WERI-Rb-1 (cell line): ENCODE data around the gene RFT1.
A peak's percentile ranks its signal among the peaks of the same experiment; 100 is the strongest.

Source experiments
- DNase-seq: peaks from one replicate; pipeline ENCODE4 v3.0.0-alpha.2; 2020
- H3K27ac ChIP-seq: fragments of 250-450 bp; sonication (Bioruptor Pico); 2 replicates; pipeline ENCODE4 v1.5.1; 2020; ENCODE audit warnings: mild to moderate bottlenecking, moderate library complexity
- H3K27me3 ChIP-seq: fragments of 250-450 bp; sonication (Bioruptor Pico); 2 replicates; pipeline ENCODE4 v1.5.1; 2021; ENCODE audit warnings: mild to moderate bottlenecking, low read depth, moderate library complexity; ENCODE audit not compliant: insufficient read depth, severe bottlenecking
- H3K36me3 ChIP-seq: fragments of 250-450 bp; sonication (Bioruptor Pico); 2 replicates; pipeline ENCODE4 v1.5.1; 2020; ENCODE audit warnings: mild to moderate bottlenecking, moderate library complexity
- H3K4me3 ChIP-seq: 2 replicates; pipeline ENCODE4 v1.5.1; 2011; ENCODE audit warnings: low read depth, mild to moderate bottlenecking, control low read depth, low read length
- H3K9me3 ChIP-seq: fragments of 250-450 bp; sonication (Bioruptor Pico); 2 replicates; pipeline ENCODE4 v1.5.1; 2021; ENCODE audit warnings: mild to moderate bottlenecking, moderate library complexity; ENCODE audit not compliant: severe bottlenecking
- CTCF ChIP-seq: IDR thresholded peaks from 2 replicates; pipeline ENCODE4 v1.5.1; 2011; ENCODE audit warnings: low read depth, mild to moderate bottlenecking, control low read depth, inconsistent platforms, low read length

The RFT1 gene

GRCh38 chr3:53156368-53156834 is 26.2 kb upstream of the RFT1 start:
- DNase-seq, result no peak
- no peaks in the 10 kb centered on the region for H3K9me3 ChIP-seq
- no peaks in the 10 kb centered on the region for H3K27me3 ChIP-seq
- no peak for TF ChIP-seq CTCF
- no peak overlapping the region for H3K4me3 ChIP-seq
- H3K27ac ChIP-seq, result peak overlapping the region; percentile 48
- no peaks in the 10 kb centered on the region for H3K36me3 ChIP-seq

- Histone ChIP-seq H3K27me3 (no peaks in the 10 kb centered on the region), H3K9me3 (no peaks in the 10 kb centered on the region), H3K36me3 (no peaks in the 10 kb centered on the region), H3K27ac (peak overlapping the region; percentile 48), H3K4me3 (no peak overlapping the region)
- no peak for TF ChIP-seq CTCF
- DNase-seq, result peak; percentile 82
These were observed 25.5 kb upstream of the RFT1 start for GRCh38 chr3:53155760-53156159.

GRCh38 chr3:53154881-53155285 is 24.6 kb upstream of the RFT1 start:
- Histone ChIP-seq H3K36me3 (no peaks in the 10 kb centered on the region), H3K9me3 (no peaks in the 10 kb centered on the region), H3K27me3 (no peaks in the 10 kb centered on the region), H3K4me3 (no peak overlapping the region), H3K27ac (no peak overlapping the region)
- DNase-seq, result no peak
- TF ChIP-seq CTCF, result no peak

- TF ChIP-seq CTCF, result no peak
- Histone ChIP-seq H3K4me3 (no peak overlapping the region), H3K9me3 (no peaks in the 10 kb centered on the region), H3K27me3 (no peaks in the 10 kb centered on the region), H3K27ac (peak overlapping the region; percentile 57), H3K36me3 (no peaks in the 10 kb centered on the region)
- DNase-seq, result no peak
These were observed 23.7 kb upstream of the RFT1 start for GRCh38 chr3:53153980-53154379.

- Histone ChIP-seq H3K4me3 (no peak overlapping the region), H3K27me3 (no peaks in the 10 kb centered on the region), H3K9me3 (no peaks in the 10 kb centered on the region), H3K36me3 (no peaks in the 10 kb centered on the region), H3K27ac (peak overlapping the region; percentile 57)
- DNase-seq, result no peak
- TF ChIP-seq CTCF, result no peak
These were observed 23.1 kb upstream of the RFT1 start for GRCh38 chr3:53153264-53153823.
